ENCODE results near the gene CIB2. TPM values are rescaled to one million over a fixed set of nuclear protein-coding genes. Genes with fewer than 3 reads are reported as not detected.

Gene CIB2
- total RNA-seq, 2 experiments from 2014 or later = 2.0 to 2.2 TPM

DNA sequence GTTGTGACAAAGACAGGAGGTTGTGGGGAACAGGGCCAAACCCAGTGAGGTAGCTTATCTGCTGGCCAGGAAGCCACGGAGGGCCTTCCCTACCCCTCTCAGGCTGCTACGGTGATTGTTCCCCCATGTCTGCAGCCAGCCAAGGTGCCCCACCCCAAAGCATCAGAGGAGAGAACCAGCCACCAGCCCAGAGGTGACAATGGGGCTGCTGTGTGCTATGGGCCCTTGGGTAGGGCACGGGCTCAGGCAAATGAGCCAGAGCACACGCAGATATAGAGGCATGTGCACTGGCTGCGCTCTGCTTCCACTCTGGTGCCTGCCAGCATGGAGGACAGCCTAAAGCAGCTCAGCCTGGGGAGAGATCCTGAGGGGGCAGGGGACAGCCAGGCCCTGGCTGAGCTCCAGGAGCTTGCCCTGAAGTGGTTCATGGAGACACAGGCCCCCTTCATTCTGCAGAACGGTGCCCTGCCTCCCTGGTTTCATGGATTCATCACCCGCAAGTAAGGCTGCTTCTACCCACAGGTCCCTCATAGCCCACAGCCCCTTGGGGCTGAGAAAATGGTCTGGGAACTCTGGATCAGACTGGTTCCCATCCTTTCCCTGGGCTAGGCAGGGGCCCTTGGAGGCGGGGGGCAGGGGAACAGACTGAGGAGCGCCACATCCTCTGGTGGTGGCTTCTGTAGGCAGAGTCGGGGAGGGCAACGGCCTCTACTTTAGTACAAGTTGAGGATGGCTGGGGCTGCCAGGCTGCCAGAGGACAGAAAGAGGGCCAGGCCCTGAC is 38.8 kb downstream of the CIB2 start, which contains the start of gene SH2D7:
Gene SH2D7, plus strand, starts transcription at position 301 of the 781 bp plus-strand sequence. Its CDS starts 24 bp downstream, at position 325.
- Mint-ChIP-seq H3K4me3 (no peak within 1 kb of the TSS), H3K27ac (no peak within 1 kb of the TSS), H3K27me3 (no peaks in the 10 kb centered on the region), H3K9me3 (no peaks in the 10 kb centered on the region), H3K36me3 (no peaks in the 10 kb centered on the region), H3K4me1 (ENCODE audit: low read depth) (no peaks in the 10 kb centered on the region)
- CTCF ChIA-PET = interaction anchor here (1.2 to 4.5 kb wide), 3 partner anchors 10 to 21 kb away, joined by 3 to 18 read pairs (median 4); no protein-coding TSS in a partner anchor
- POLR2A ChIA-PET = no interaction called here
- intact Hi-C loops (cut with micrococcal nuclease) = no loop called here
- peak; percentile 6 for DNase-seq

DNA sequence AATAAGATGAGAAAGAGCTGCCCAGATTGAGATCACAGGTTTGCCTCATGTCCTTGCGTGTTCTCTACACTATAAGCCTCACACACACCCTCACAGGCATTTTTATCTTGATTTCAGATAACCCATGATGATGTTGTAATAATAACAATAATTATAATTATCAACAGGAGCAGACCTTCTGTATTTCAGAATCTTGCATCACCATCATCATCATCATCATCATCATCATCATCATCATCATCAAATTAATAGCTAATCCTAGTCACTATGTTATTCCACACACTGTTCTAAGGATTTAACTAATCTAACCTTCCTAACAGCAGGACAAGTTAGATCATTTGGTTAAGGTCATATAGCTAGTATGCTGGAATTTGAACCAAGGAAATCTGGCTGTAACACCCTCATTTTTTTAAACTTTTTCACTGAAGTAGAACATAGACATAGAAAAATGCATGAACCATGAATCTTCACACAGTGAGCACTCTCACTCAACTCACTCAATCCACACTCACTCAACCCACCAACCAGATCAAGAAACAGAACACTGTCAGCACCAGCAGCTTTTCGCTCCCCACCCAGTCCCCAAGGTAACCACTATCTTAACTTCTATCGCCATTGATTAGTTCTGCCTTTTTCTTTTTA is 40.7 kb downstream of the CIB2 start:
- Mint-ChIP-seq H3K4me1 (ENCODE audit: low read depth) (no peaks in the 10 kb centered on the region), H3K27me3 (no peaks in the 10 kb centered on the region), H3K9me3 (no peaks in the 10 kb centered on the region), H3K4me3 (no peak overlapping the region), H3K36me3 (no peaks in the 10 kb centered on the region), H3K27ac (no peak overlapping the region)
- ChIA-PET POLR2A (no interaction called here), CTCF (interaction anchor here (0.7 to 4.5 kb wide), 4 partner anchors 18 to 132 kb away, joined by 3 to 18 read pairs (median 4); no protein-coding TSS in a partner anchor)
- intact Hi-C loops (cut with micrococcal nuclease) = no loop called here
- no peak for DNase-seq

DNA sequence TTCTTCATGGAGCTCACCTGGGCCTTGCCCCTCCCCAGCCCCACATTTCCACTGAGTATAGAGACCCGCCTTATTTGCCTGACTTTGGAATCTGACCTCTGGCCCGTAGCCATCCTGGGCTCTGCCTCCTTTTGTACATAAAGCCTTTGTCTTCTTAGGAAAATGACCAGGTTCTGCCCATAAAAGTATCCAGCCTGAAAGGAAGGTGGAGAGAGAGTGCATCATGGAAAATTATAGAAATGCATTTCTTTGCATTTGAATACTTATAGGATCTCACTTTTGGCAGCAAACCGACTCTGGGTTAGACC is 42.5 kb downstream of the CIB2 start:
- Mint-ChIP-seq H3K9me3 (no peaks in the 10 kb centered on the region), H3K27me3 (no peaks in the 10 kb centered on the region), H3K27ac (no peak overlapping the region), H3K4me3 (no peak overlapping the region), H3K4me1 (ENCODE audit: low read depth) (no peaks in the 10 kb centered on the region), H3K36me3 (no peaks in the 10 kb centered on the region)
- intact Hi-C loops (cut with micrococcal nuclease) = no loop called here
- CTCF ChIA-PET = interaction anchor here (0.8 to 1.8 kb wide), 2 partner anchors 20 to 152 kb away, joined by 3 to 5 read pairs; no protein-coding TSS in a partner anchor
- POLR2A ChIA-PET = no interaction called here
- no peak for DNase-seq

DNA sequence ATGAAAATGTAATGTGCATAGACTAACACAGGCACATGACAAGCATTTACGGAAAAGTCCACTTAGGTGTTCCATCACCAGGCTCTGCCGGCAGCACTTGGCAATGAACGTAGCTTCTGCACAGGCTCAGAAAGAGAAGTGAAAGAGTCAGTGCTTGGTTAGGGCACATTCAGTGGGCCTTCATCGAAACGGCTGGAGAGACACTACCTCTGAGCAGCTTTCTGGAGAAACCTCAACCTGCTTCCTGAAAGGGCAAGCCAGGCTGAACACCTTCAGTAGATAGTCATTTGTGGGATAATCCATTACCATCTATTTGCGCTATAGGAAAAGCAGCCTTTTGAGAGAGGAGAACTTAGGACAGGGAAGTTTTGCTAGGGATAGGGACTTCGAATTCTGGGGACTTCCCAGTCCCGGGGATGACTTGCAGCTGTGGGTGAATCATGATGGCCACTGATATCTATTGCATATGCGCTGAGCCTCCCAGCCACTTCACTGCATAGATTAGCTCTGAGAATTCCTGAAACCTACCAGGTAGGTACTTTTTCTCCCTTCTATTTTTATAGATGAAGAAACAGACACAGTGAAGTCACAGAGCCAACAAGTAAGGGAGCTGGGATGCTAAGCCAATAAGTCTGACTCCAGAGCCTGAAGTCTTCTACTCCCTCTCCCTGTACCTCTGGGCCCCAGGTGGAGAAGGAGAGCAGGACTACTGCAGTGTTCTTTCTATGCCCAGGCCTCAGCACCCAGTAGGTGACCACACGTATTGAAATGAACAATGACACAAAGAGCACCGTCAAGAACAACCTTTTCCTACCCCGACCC is 43.1 kb downstream of the CIB2 start:
- no peaks in the 10 kb centered on the region for H3K27me3 Mint-ChIP-seq
- DNase-seq = no peak
- no peak overlapping the region for H3K27ac Mint-ChIP-seq
- H3K4me3 Mint-ChIP-seq = no peak overlapping the region
- no peaks in the 10 kb centered on the region for H3K36me3 Mint-ChIP-seq
- intact Hi-C loops (cut with micrococcal nuclease) = no loop called here
- H3K4me1 Mint-ChIP-seq (ENCODE audit: low read depth) = no peaks in the 10 kb centered on the region
- CTCF ChIA-PET = interaction anchor here (0.8 to 1.8 kb wide), 2 partner anchors 20 to 153 kb away, joined by 3 to 5 read pairs; no protein-coding TSS in a partner anchor
- no peaks in the 10 kb centered on the region for H3K9me3 Mint-ChIP-seq
- POLR2A ChIA-PET = no interaction called here

DNA sequence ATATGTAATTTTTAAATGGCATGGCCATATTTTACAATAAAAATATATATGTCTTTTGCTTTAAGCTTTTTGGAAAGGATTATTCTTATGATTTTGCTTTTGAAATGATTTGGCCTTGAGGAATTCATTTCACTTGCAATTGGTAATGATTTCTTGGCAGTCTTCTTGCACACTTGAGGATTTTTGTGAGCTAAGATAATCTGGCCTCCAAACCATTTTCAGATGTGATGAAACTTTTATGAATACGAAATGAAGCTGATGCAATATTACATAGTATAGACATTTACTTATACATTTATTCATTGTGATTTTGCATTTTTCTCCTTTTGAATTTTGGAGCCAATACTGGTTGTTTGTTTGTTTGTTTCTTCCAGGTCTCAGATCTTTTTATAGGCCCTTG is 45.3 kb downstream of the CIB2 start:
- ChIA-PET POLR2A (no interaction called here), CTCF (interaction anchor here (1.5 to 1.9 kb wide), 2 partner anchors 8 to 22 kb away, joined by 3 to 6 read pairs; no protein-coding TSS in a partner anchor)
- H3K4me3 Mint-ChIP-seq = no peak overlapping the region
- peak overlapping the region; percentile 13 for H3K27ac Mint-ChIP-seq
- peaks cover 6% of the 10 kb centered on the region for H3K4me1 Mint-ChIP-seq (ENCODE audit: low read depth)
- intact Hi-C loops (cut with micrococcal nuclease) = no loop called here
- no peaks in the 10 kb centered on the region for H3K36me3 Mint-ChIP-seq
- no peaks in the 10 kb centered on the region for H3K9me3 Mint-ChIP-seq
- H3K27me3 Mint-ChIP-seq = no peaks in the 10 kb centered on the region
- DNase-seq = no peak

DNA sequence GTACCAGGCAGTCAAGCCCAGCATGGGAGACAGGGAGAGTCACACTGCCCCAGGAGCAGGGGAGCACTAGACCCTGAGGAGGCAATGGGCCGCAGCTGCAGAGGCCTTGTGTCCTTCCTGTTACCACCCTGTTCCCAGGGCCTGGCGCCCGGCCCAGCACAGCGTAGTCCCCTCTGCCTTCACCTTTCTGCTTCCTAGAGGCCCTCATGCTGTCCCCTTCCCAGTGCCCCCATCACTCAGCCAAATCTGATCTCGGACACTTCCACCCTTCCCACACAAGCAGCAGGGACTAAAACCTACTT is 46.8 kb downstream of the CIB2 start:
- DNase-seq = no peak
- H3K9me3 Mint-ChIP-seq = no peaks in the 10 kb centered on the region
- H3K36me3 Mint-ChIP-seq = no peaks in the 10 kb centered on the region
- H3K27ac Mint-ChIP-seq = no peak overlapping the region
- no peaks in the 10 kb centered on the region for H3K27me3 Mint-ChIP-seq
- no peak overlapping the region for H3K4me3 Mint-ChIP-seq
- H3K4me1 Mint-ChIP-seq (ENCODE audit: low read depth) = peaks cover 10% of the 10 kb centered on the region
- intact Hi-C loops (cut with micrococcal nuclease) = no loop called here
- POLR2A ChIA-PET = no interaction called here
- CTCF ChIA-PET = no interaction called here

DNA sequence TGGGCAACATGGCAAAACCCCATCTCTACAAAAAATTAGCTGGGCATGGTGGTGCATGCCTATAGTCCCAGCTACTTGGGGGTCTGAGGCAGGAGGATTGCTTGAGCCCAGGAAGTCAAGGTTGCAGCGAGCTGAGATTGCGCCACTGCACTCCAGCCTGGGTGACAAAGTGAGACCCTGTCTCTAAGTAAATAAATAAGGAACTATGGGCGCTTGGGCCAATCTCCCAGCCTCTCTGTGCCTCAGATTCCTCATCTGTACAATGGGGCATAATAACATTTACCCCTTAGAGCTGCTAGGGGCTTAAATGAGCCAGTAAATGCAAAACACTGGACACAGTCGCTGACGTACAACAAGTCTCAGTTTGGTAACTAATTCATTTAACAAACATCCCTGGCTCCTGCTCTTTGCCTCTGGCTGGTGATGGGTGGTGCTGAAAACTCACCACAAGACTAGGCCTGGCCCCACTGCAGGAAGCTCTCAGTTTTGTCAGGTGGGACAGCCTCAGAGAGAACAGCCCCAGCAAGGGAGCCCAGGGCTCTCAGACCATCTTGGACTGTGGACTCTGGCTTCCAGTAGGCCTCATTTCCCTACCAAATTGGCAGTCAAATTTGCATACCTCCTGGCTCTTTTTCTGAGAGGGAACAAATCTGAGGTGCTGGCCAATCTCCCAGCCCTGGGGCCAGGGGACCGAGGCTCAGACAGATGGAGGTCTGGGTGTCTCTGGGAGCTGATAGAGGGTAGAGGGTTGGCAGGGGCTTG is 47.4 kb downstream of the CIB2 start:
- Mint-ChIP-seq H3K4me1 (ENCODE audit: low read depth) (peaks cover 15% of the 10 kb centered on the region), H3K27me3 (no peaks in the 10 kb centered on the region), H3K4me3 (no peak overlapping the region), H3K9me3 (no peaks in the 10 kb centered on the region), H3K36me3 (no peaks in the 10 kb centered on the region), H3K27ac (no peak overlapping the region)
- POLR2A ChIA-PET = no interaction called here
- intact Hi-C loops (cut with micrococcal nuclease) = no loop called here
- CTCF ChIA-PET = no interaction called here
- no peak for DNase-seq

DNA sequence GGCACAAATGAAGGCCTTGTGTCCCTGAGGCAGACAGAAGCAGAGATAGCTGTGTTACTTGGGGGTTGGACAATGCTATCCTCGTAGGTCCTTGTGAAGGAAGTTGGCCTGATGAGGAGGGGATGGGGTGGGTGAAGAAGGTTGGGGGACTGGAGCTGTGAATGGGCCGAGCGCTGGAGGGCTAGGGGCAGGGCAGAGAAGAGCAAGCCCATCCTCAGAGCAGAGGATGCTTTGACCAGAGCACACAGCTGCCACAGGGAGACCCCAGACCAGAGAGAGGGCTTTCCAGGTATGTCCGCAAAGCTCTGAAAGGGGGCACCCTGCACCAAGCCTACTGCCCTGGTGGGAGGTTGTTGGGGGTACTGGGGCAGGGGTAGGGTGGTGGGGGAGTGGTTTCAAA is 48.1 kb downstream of the CIB2 start:
- no peak for DNase-seq
- ChIA-PET CTCF (interaction anchor here (0.9 to 1.3 kb wide), 2 partner anchors 25 to 112 kb away, joined by 4 to 7 read pairs; no protein-coding TSS in a partner anchor), POLR2A (no interaction called here)
- intact Hi-C loops (cut with micrococcal nuclease) = no loop called here
- H3K4me3 Mint-ChIP-seq = no peak overlapping the region
- H3K9me3 Mint-ChIP-seq = no peaks in the 10 kb centered on the region
- H3K27me3 Mint-ChIP-seq = no peaks in the 10 kb centered on the region
- peaks cover 17% of the 10 kb centered on the region for H3K4me1 Mint-ChIP-seq (ENCODE audit: low read depth)
- H3K27ac Mint-ChIP-seq = no peak overlapping the region
- H3K36me3 Mint-ChIP-seq = no peaks in the 10 kb centered on the region

DNA sequence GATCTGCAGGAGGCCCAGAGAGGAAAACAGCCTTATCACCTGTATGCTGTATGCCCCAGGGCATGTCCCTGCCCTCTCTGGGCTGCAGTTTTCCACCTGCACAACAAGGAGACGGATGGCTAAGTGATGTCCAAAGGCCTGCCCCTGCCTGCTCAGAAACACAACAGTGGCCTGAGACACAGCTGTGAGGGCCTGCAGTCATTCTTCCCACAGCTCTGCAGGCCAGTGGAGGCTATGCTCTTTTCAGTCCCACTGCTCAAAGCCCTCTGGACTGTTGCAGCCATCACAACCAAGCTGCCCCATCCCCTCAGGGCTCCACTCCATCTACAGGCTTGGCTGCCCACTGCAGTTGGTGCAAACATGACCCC is 48.5 kb downstream of the CIB2 start:
- Mint-ChIP-seq H3K27me3 (no peaks in the 10 kb centered on the region), H3K9me3 (no peaks in the 10 kb centered on the region), H3K36me3 (no peaks in the 10 kb centered on the region), H3K4me3 (no peak overlapping the region), H3K27ac (no peak overlapping the region), H3K4me1 (ENCODE audit: low read depth) (peaks cover 22% of the 10 kb centered on the region)
- ChIA-PET CTCF (interaction anchor here (0.7 to 1.3 kb wide), 4 partner anchors 25 to 124 kb away, joined by 3 to 7 read pairs (median 4); no protein-coding TSS in a partner anchor), POLR2A (no interaction called here)
- DNase-seq = no peak
- intact Hi-C loops (cut with micrococcal nuclease) = no loop called here

DNA sequence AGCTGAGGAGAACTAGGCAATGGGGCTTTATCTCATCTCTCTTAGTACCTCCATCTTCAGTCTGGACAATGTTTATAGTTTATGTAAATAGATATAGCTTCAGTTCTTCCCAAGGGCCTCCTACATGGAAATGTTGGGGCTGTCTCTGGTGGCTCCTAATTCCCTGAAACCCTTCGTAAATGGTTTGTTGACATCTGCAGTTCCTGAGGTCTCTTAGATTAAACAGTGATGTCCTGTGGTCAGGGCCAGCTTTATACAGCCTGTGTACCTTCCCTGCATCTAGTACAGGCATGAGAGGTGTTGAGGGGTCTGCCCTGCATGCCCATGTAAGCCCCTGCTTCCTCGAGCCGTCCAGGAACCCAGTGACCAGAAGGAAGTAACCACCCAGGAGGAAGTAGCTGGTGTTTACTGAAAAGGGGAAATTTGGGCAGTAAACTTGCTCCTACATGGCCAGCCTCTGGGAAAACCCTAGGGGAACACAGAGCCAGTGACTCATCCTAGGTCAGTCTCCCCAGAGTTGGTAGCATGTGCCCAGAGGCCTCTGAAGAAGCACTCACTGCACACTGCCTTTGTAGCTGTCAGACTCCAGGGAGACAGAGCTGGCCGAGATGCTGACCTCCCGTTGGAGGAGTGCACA is 49.0 kb downstream of the CIB2 start:
- ChIA-PET POLR2A (no interaction called here), CTCF (interaction anchor here (0.7 to 1.5 kb wide), 5 partner anchors 26 to 123 kb away, joined by 3 to 7 read pairs (median 4); no protein-coding TSS in a partner anchor)
- Mint-ChIP-seq H3K36me3 (no peaks in the 10 kb centered on the region), H3K27me3 (no peaks in the 10 kb centered on the region), H3K9me3 (no peaks in the 10 kb centered on the region), H3K4me3 (no peak overlapping the region), H3K4me1 (ENCODE audit: low read depth) (peaks cover 22% of the 10 kb centered on the region), H3K27ac (no peak overlapping the region)
- intact Hi-C loops (cut with micrococcal nuclease) = no loop called here
- no peak for DNase-seq

DNA sequence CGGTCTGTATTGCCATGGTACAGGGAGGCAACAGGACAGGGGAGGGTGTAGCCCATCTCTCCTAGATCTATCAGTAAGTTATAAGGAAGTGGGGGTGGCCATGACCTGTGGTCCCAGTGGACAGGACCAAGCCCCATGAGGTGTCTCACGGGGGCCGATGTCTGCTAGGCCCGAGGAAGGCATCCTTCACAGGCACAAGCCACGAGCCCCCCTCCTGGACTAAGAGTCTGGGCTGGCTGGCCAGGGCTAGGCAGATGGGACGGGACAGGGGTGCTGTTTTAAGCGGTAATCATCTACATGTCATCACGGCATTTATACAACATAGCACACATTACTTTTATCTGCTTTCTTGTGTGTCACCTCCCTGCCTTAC is 51.2 kb downstream of the CIB2 start:
- Mint-ChIP-seq H3K4me1 (ENCODE audit: low read depth) (peaks cover 31% of the 10 kb centered on the region), H3K27me3 (no peaks in the 10 kb centered on the region), H3K9me3 (no peaks in the 10 kb centered on the region), H3K4me3 (no peak overlapping the region), H3K36me3 (no peaks in the 10 kb centered on the region), H3K27ac (peak overlapping the region; percentile 10)
- CTCF ChIA-PET = no interaction called here
- intact Hi-C loops (cut with micrococcal nuclease) = no loop called here
- POLR2A ChIA-PET = no interaction called here
- no peak for DNase-seq
